ENCODE measurements around the gene MGP. TPM values are rescaled to one million over a fixed set of nuclear protein-coding genes. Genes with fewer than 3 reads are reported as not detected.

Gene MGP
- total RNA-seq, 1 experiment from 2014 or later = not detected

DNA sequence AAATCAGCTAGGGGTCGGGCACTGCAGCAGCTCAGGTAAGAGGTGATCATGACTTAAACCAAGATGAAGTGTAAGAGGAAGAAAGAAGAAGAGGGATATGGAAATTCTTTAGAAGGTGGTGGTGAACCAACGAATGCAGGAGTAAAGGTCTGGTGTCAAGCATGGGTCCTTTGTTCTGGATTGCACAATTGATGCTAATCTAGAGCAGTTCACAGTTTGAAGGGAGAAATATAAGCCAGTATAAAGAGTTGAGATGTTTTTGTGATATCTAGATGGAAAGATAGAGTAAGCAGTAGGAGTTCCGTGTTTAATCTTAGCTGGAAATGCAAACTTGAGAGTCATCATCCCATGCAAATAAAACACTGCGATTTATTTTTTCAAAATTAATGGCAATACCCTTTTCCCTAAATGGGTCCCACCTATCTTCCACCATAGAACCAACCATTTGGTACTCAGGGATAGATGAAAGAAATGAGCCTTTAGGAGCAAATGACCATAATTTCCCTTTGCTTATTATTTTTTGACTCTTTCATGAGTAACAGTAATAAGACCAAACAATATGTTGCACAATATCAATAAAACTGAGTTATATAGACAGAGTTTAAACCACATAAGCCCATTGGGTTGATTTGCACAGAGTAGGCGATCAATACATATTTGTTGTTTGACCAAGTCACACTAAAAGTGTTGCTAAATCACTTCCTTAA, 15.0 kb upstream of the MGP start:
- Histone ChIP-seq H3K27me3 (ENCODE audit: low read length) (no peaks in the 10 kb centered on the region), H3K4me1 (ENCODE audit: low read length) (no peaks in the 10 kb centered on the region), H2AFZ (ENCODE audit: low read length) (no peak overlapping the region), H4K20me1 (ENCODE audit: insufficient read depth, low read depth, low read length) (no peaks in the 10 kb centered on the region), H3K36me3 (ENCODE audit: insufficient read depth, low read length) (no peaks in the 10 kb centered on the region), H3K9me2 (replicated peaks; ENCODE audit: insufficient read depth, low read length) (no peaks in the 10 kb centered on the region), H3K79me2 (ENCODE audit: low read length) (no peaks in the 10 kb centered on the region), H3K9ac (ENCODE audit: low read length) (no peak overlapping the region), H3K27ac (ENCODE audit: low read length) (no peak overlapping the region), H3K4me3 (ENCODE audit: low read length) (no peak overlapping the region), H3K4me2 (ENCODE audit: low read depth, low read length, poor library complexity, severe bottlenecking) (no peak overlapping the region), H3K9me3 (ENCODE audit: low read length) (no peaks in the 10 kb centered on the region)
- no peak for DNase-seq

DNA sequence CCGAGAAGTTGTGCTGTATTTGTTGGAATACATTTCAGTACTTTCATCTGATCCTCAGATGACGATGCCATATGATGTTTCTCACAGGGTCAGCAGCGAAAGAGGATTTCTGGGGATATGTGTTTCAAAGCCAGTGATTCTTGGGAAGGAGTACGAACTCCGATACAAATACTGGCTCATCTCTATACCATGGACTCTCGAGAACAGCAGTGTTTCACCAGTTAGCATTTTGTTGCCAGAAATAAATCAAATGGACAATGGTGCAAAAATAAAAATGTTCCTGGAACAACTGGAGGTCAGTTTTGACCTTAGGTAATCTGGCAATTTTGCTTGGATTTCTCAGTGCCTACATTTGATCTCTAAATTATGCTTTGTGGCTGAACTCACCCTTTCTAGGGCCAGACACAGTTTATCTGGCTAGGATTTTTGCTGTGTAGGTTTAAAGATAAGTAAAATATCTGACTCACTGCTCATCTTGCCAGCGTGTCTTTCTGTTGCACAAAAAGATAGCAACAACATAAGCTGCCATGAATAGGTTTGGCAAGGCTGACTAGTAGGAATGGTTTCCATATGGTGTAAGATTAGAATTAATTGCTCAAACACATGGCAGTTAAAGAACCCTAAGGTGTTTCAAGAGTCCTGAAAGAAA, 11.0 kb upstream of the MGP start:
- H2AFZ ChIP-seq (ENCODE audit: low read length) = no peak overlapping the region
- H3K9me3 ChIP-seq (ENCODE audit: low read length) = no peaks in the 10 kb centered on the region
- H3K9me2 ChIP-seq (replicated peaks; ENCODE audit: insufficient read depth, low read length) = no peaks in the 10 kb centered on the region
- no peaks in the 10 kb centered on the region for H4K20me1 ChIP-seq (ENCODE audit: insufficient read depth, low read depth, low read length)
- no peaks in the 10 kb centered on the region for H3K36me3 ChIP-seq (ENCODE audit: insufficient read depth, low read length)
- H3K27me3 ChIP-seq (ENCODE audit: low read length) = no peaks in the 10 kb centered on the region
- no peak overlapping the region for H3K9ac ChIP-seq (ENCODE audit: low read length)
- H3K79me2 ChIP-seq (ENCODE audit: low read length) = no peaks in the 10 kb centered on the region
- H3K4me2 ChIP-seq (ENCODE audit: low read depth, low read length, poor library complexity, severe bottlenecking) = no peak overlapping the region
- no peak overlapping the region for H3K27ac ChIP-seq (ENCODE audit: low read length)
- no peak overlapping the region for H3K4me3 ChIP-seq (ENCODE audit: low read length)
- DNase-seq = no peak
- no peaks in the 10 kb centered on the region for H3K4me1 ChIP-seq (ENCODE audit: low read length)

DNA sequence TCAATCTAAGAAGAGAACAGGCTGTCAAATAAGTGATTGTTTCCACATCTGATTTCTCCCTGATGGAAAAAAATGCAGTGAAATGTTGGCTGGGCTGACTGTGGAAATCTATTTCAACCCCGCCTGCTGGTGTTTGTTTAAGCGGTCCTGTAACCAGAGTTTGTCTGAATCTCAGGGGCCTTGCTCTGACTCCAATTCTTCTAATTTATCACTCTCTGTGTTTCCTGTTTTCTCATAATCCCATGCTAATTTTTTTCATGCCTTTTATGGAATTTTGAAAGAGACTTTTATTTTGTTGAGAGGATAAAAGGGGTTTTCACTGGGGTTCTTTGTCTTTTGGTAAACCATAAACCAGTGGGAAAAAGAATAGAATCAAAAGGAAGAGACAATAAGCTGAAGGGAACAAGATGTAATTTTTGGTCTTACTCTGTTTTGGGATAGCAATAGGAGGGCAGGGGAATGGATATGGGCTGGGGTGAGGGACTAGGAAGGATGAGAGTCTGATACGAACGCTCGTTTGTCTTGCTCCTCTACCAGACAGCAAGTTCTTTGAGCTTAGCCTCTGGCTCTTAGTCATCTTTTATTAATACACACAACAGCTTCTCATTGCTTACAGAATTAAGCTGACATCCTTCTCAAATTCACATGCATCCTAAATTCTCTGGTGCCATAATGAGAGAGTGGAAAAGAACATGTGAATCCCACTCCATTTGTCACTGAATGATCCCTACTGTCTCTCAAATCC, 8.0 kb upstream of the MGP start:
- H3K4me1 ChIP-seq (ENCODE audit: low read length) = no peaks in the 10 kb centered on the region
- H3K79me2 ChIP-seq (ENCODE audit: low read length) = no peaks in the 10 kb centered on the region
- no peaks in the 10 kb centered on the region for H3K9me3 ChIP-seq (ENCODE audit: low read length)

DNA sequence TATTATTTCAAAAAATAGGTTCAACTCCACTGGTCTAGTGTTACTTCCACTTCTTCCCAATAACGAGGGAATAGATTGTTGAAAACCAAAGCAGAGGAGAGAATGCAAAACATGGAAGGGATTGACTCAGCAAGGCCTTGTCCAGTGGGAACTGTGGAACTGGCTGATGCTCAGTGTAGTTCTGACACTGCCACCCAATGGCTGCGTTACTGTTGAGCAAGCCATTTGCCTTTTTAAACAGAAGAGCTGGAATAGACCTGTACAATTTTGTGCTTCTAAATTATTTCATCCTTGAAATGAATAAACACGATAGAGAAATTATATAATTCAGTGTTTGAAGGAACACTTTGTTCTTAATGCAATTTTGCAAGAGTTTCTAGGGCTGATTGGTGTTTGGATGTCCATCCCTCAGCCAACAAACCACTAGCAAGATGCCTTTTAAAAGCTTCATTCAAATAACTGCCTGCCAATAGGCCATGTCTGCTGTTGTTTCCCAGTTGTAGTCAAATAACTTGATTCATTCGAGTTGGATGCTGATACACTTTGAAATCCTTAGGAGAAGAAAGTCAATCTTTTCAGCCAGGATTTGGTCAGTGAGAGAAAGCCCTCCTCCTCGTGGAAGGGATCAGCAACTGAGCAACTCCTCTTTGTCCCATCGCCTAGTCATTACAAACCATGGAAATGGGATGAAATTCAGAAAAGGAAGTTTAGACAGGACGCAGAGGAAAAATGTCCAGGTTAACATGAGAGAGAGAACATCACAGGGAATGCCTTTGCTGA, 7.3 kb upstream of the MGP start:
- H3K4me1 ChIP-seq (ENCODE audit: low read length) = no peaks in the 10 kb centered on the region
- H3K36me3 ChIP-seq (ENCODE audit: insufficient read depth, low read length) = no peaks in the 10 kb centered on the region
- H3K27me3 ChIP-seq (ENCODE audit: low read length) = no peaks in the 10 kb centered on the region
- no peaks in the 10 kb centered on the region for H4K20me1 ChIP-seq (ENCODE audit: insufficient read depth, low read depth, low read length)
- H3K9me3 ChIP-seq (ENCODE audit: low read length) = no peaks in the 10 kb centered on the region
- no peak for DNase-seq
- H3K27ac ChIP-seq (ENCODE audit: low read length) = no peak overlapping the region
- no peak overlapping the region for H3K4me3 ChIP-seq (ENCODE audit: low read length)
- H3K79me2 ChIP-seq (ENCODE audit: low read length) = no peaks in the 10 kb centered on the region
- no peaks in the 10 kb centered on the region for H3K9me2 ChIP-seq (replicated peaks; ENCODE audit: insufficient read depth, low read length)
- H3K9ac ChIP-seq (ENCODE audit: low read length) = no peak overlapping the region
- no peak overlapping the region for H3K4me2 ChIP-seq (ENCODE audit: low read depth, low read length, poor library complexity, severe bottlenecking)
- H2AFZ ChIP-seq (ENCODE audit: low read length) = no peak overlapping the region

More for the DNA sequence above, 8.0 kb upstream of the MGP start:
- no peaks in the 10 kb centered on the region for H3K9me2 ChIP-seq (replicated peaks; ENCODE audit: insufficient read depth, low read length)
- H3K4me3 ChIP-seq (ENCODE audit: low read length) = no peak overlapping the region
- no peak for DNase-seq
- no peak overlapping the region for H3K4me2 ChIP-seq (ENCODE audit: low read depth, low read length, poor library complexity, severe bottlenecking)
- H4K20me1 ChIP-seq (ENCODE audit: insufficient read depth, low read depth, low read length) = no peaks in the 10 kb centered on the region
- no peak overlapping the region for H2AFZ ChIP-seq (ENCODE audit: low read length)
- H3K9ac ChIP-seq (ENCODE audit: low read length) = no peak overlapping the region
- no peak overlapping the region for H3K27ac ChIP-seq (ENCODE audit: low read length)
- no peaks in the 10 kb centered on the region for H3K36me3 ChIP-seq (ENCODE audit: insufficient read depth, low read length)
- no peaks in the 10 kb centered on the region for H3K27me3 ChIP-seq (ENCODE audit: low read length)

DNA sequence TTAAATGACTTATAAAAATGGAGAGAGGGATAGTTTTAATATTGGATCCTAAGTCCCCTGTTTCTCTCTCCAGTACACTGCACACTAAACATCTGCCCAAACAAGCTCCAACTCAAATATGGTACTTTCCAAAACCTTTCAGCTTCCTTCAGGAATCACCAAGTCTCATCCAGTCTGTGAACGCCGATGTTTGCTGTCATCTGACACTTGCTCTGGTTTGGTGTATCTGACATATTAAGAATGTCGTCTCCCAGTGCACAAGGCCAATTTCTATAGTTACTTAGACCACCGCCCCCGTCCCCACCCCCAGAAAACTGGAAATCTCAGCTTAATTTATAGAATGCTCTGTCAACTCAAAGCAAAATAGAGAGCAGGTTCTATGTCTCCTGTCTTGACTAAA, 5.0 kb upstream of the MGP start:
- no peaks in the 10 kb centered on the region for H3K27me3 ChIP-seq (ENCODE audit: low read length)
- no peak for DNase-seq
- no peaks in the 10 kb centered on the region for H3K9me3 ChIP-seq (ENCODE audit: low read length)
- no peak overlapping the region for H3K4me3 ChIP-seq (ENCODE audit: low read length)
- no peaks in the 10 kb centered on the region for H4K20me1 ChIP-seq (ENCODE audit: insufficient read depth, low read depth, low read length)
- no peak overlapping the region for H3K4me2 ChIP-seq (ENCODE audit: low read depth, low read length, poor library complexity, severe bottlenecking)
- no peak overlapping the region for H2AFZ ChIP-seq (ENCODE audit: low read length)
- H3K27ac ChIP-seq (ENCODE audit: low read length) = no peak overlapping the region
- no peaks in the 10 kb centered on the region for H3K9me2 ChIP-seq (replicated peaks; ENCODE audit: insufficient read depth, low read length)
- H3K9ac ChIP-seq (ENCODE audit: low read length) = no peak overlapping the region
- no peaks in the 10 kb centered on the region for H3K4me1 ChIP-seq (ENCODE audit: low read length)
- H3K79me2 ChIP-seq (ENCODE audit: low read length) = no peaks in the 10 kb centered on the region
- no peaks in the 10 kb centered on the region for H3K36me3 ChIP-seq (ENCODE audit: insufficient read depth, low read length)

DNA sequence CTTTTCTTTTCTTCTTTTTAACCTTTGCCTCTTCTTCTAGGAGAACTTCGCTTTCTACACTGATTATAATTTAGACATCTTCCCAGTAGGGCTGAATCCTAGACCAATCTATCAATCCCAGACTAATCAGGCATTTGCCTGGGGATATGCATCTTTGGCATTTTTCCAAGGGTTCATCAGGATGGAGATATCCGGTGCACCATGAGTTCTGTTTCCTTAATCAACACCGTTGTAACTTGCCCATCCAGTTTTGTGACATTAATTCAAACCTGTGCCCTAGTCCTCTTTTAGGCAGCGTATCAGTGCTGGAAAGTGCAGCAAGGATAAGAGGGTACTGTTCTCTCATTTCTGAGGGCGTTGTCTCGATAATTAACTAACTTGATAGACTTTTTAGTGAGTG, 617 bp upstream of the MGP start:
- no peaks in the 10 kb centered on the region for H4K20me1 ChIP-seq (ENCODE audit: insufficient read depth, low read depth, low read length)
- DNase-seq = no peak
- H3K36me3 ChIP-seq (ENCODE audit: insufficient read depth, low read length) = no peaks in the 10 kb centered on the region
- H3K9me2 ChIP-seq (replicated peaks; ENCODE audit: insufficient read depth, low read length) = no peaks in the 10 kb centered on the region
- H3K4me2 ChIP-seq (ENCODE audit: low read depth, low read length, poor library complexity, severe bottlenecking) = no peak overlapping the region
- H3K4me3 ChIP-seq (ENCODE audit: low read length) = no peak overlapping the region
- H3K9me3 ChIP-seq (ENCODE audit: low read length) = no peaks in the 10 kb centered on the region
- H2AFZ ChIP-seq (ENCODE audit: low read length) = no peak overlapping the region
- no peak overlapping the region for H3K27ac ChIP-seq (ENCODE audit: low read length)
- H3K9ac ChIP-seq (ENCODE audit: low read length) = no peak overlapping the region
- H3K27me3 ChIP-seq (ENCODE audit: low read length) = no peaks in the 10 kb centered on the region
- no peaks in the 10 kb centered on the region for H3K79me2 ChIP-seq (ENCODE audit: low read length)
- peaks cover 18% of the 10 kb centered on the region for H3K4me1 ChIP-seq (ENCODE audit: low read length)

DNA sequence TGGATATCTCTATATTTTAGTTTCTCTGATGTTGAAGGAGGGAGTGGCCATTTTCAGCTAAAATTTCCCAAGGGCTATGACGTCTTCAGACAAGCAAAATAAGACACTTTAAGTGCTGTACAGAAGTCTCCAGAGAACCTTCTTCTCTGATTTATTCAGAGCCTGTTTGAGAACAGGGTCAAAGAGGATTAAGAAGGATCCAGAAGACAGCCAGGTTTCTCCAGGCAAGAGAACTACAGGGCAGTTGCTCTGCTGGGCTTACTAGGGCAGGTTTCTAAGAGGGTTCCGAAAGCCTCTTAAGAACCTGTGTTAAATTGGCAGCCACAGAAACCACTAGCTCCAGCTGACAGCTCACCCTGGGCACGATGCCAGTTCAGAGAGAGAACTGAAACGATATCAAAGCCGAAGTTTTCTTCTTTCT, 1.2 kb downstream of the MGP start:
- H3K27ac ChIP-seq (ENCODE audit: low read length) = no peak overlapping the region
- no peaks in the 10 kb centered on the region for H3K27me3 ChIP-seq (ENCODE audit: low read length)
- H3K79me2 ChIP-seq (ENCODE audit: low read length) = no peaks in the 10 kb centered on the region
- peak overlapping the region; percentile 32; the same call in 1 of the 2 replicates for H3K9ac ChIP-seq (ENCODE audit: low read length)
- DNase-seq = peak; percentile 88
- no peaks in the 10 kb centered on the region for H3K9me2 ChIP-seq (replicated peaks; ENCODE audit: insufficient read depth, low read length)
- H3K4me3 ChIP-seq (ENCODE audit: low read length) = peak overlapping the region; percentile 39; the same call in 1 of the 2 replicates
- no peaks in the 10 kb centered on the region for H3K36me3 ChIP-seq (ENCODE audit: insufficient read depth, low read length)
- no peaks in the 10 kb centered on the region for H4K20me1 ChIP-seq (ENCODE audit: insufficient read depth, low read depth, low read length)
- H3K4me2 ChIP-seq (ENCODE audit: low read depth, low read length, poor library complexity, severe bottlenecking) = peak overlapping the region; percentile 71
- H3K9me3 ChIP-seq (ENCODE audit: low read length) = no peaks in the 10 kb centered on the region
- H2AFZ ChIP-seq (ENCODE audit: low read length) = peak overlapping the region; percentile 46; the same call in 1 of the 2 replicates
- peaks cover 22% of the 10 kb centered on the region for H3K4me1 ChIP-seq (ENCODE audit: low read length)

DNA sequence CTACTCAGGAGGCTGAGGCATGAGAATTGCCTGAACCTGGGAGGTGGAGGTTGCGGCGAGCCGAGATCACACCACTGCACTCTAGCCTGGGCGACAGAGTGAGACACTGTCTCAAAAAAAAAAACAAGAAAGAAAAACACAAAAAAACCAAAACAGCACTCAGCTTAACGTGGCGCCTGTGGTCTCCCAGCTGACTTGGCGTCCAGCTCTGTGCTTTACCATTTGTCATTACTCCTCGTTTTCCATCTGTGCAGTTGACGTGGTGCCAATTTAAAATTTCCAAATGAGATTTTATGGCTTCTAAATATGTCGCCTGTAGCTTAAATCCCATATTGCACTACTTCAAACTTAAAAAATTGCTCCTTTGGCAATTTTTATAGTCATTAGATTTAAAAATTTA, 2.0 kb downstream of the MGP start:
- H3K4me2 ChIP-seq (ENCODE audit: low read depth, low read length, poor library complexity, severe bottlenecking) = peak overlapping the region; percentile 71
- H2AFZ ChIP-seq (ENCODE audit: low read length) = no peak overlapping the region
- no peak overlapping the region for H3K27ac ChIP-seq (ENCODE audit: low read length)
- no peaks in the 10 kb centered on the region for H3K9me2 ChIP-seq (replicated peaks; ENCODE audit: insufficient read depth, low read length)
- H3K9me3 ChIP-seq (ENCODE audit: low read length) = no peaks in the 10 kb centered on the region
- no peak overlapping the region for H3K9ac ChIP-seq (ENCODE audit: low read length)
- no peaks in the 10 kb centered on the region for H3K27me3 ChIP-seq (ENCODE audit: low read length)
- H4K20me1 ChIP-seq (ENCODE audit: insufficient read depth, low read depth, low read length) = no peaks in the 10 kb centered on the region
- H3K79me2 ChIP-seq (ENCODE audit: low read length) = no peaks in the 10 kb centered on the region
- DNase-seq = no peak
- no peak overlapping the region for H3K4me3 ChIP-seq (ENCODE audit: low read length)
- H3K36me3 ChIP-seq (ENCODE audit: insufficient read depth, low read length) = no peaks in the 10 kb centered on the region
- H3K4me1 ChIP-seq (ENCODE audit: low read length) = peaks cover 24% of the 10 kb centered on the region
